Uterus (tissue), 2 donors: ENCODE data around the gene TAPBPL.

Experiments
- CTCF ChIP-seq, 4 experiments: fragments of 200-600 bp in 2 of 4; fragments of 450-650 bp in 2 of 4; sonication (generic) in 2 of 4; IDR thresholded peaks; one replicate each; pipeline ENCODE4 v1.5.1; 2016 to 2019; ENCODE audit warnings: antibody characterized with exemption in 4 of 4, mild to moderate bottlenecking in 2 of 4, moderate library complexity in 1 of 4
- POLR2A ChIP-seq, 2 donors: fragments of 450-650 bp; IDR thresholded peaks; one replicate each; pipeline ENCODE4 v1.6.1; 2016; ENCODE audit warnings: antibody characterized with exemption in 2 of 2, mild to moderate bottlenecking in 1 of 2, moderate library complexity in 1 of 2

GRCh38 chr12:6494258-6494743, 42.5 kb downstream of the TAPBPL start:
- TF ChIP-seq CTCF (IDR thresholded peaks at IDR 0.05): no peak
- TF ChIP-seq POLR2A (IDR thresholded peaks at IDR 0.05): no peak
